GM18867 (cell line): ENCODE data around the gene PROX1.
"Not testable (repeated sequence)": the region's sequence is repeated elsewhere in the genome, so short reads cannot be mapped to it uniquely, and the experiment has no call there.

Source experiments
- ATAC-seq: cut with Tn5 transposase; IDR thresholded peaks from one replicate; pipeline ENCODE4 v1.9.1; 2021; ENCODE audit warnings: mild to moderate bottlenecking, moderate library complexity; ENCODE audit not compliant: unreplicated experiment

PROX1 gene

DNA sequence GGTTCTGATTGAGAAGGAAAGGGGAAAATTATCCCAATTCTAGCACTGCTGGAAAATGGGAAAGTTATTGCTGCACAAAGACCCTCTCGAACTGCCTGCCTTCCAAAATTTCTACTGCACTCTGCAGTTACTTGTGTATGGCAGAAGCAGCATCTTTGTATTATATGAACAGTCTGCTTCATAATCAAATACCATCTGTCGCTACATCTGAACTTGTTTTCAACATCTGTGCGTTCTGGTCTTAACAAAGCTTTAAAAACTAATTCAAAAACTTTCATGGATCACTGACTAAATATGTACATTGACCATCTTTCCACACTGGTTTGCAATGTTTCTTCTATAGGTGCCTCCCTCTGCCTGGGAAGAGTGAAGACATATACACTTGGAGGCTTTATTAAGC, 79.2 kb downstream of the PROX1 start:
- ATAC-seq, result no peak

DNA sequence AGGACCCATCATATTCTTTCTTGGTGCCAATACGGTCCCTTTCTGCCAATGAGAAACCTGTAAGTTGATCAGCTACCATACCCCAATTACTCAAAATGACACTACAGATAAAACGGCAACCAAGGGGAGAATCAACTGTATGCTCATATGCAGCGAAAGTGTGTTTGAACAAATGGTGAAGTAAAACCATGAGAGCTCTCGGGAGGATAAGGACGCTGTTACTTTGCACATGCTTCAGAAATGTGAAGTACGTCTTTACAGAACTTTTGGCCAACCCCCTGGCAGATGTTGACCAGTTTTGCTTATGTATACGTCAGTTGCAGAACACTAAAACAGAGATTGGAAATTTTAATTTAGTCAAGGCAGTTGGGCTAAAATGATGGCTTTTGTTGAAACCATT, 79.6 kb downstream of the PROX1 start:
- ATAC-seq, result no peak

DNA sequence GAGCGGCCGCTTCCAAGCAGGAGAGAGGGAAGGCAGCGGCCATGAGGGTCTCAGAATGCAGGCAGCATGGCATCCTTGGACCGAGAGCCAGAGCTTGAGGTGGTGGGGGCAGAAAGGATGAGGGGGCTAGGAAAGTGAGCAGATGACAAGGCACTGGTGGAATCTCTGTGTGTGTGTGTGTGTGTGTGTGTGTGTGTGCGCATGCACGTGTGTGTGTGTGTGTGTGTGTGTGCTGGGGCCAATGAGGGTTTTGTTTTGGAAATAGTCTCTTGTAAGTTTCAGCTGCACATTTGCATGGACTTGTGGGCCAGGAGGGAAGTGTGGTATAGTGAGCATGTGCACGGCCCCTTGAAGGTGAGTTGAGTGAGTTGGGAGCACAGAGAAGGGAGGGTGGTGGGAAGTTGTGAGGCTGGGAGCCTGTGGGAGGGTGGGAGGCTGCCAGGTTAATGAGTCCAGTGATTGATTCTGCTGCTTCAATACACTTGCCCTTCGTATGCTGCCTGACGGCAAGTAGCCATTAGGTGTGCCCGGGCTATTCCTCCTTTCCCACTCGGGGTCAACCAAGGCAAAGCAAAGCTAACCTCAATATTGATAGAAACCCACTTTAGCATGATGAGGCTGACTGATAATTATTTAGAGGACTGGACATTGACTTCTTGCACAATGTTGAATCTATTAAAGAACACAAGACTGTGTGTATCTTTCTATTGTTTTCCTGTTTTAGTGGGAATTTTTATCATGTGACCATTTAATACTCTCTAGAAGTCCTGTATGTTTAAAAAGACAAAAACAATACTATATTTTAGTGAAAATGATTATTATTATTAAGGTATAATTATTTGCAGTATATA, 80.3 kb downstream of the PROX1 start:
- no peak for ATAC-seq

DNA sequence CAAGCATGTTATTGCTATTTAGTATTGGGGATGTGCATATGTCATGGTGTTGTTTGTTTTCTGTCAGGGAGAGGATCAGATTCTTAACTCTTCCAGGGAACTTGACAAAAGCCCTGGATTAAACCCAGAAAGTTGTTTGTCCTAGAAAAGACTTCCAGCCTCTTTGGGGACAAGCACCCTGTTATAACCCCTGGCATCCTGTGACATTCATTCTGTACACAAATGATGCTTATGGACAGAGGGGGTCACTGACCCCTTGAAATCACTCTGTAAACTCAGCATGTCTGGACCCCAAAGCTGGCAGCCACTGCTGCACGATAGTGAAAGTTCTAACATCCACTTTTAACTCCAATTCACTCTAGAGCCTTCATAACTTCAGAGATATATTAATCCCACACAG, 81.2 kb downstream of the PROX1 start:
- no peak for ATAC-seq

DNA sequence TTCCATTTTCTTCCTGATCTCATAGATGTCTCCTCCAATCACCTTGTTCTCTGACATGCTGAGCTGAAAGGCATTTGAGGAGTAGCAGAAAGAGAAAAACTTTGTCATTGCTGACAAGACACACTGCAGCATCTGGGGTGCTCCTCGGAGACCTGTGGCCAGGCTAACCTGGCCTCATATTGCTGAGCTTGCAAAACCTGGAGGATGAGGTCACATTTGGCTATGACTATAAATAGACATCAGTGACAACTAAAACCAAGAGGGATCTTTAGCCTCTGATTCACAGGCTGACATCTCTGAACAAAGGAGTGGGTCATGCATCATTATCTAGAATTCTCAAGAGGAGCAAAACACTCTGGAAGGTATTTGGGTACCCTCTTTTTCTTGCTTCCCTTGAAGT, 83.7 kb downstream of the PROX1 start:
- ATAC-seq, result no peak

DNA sequence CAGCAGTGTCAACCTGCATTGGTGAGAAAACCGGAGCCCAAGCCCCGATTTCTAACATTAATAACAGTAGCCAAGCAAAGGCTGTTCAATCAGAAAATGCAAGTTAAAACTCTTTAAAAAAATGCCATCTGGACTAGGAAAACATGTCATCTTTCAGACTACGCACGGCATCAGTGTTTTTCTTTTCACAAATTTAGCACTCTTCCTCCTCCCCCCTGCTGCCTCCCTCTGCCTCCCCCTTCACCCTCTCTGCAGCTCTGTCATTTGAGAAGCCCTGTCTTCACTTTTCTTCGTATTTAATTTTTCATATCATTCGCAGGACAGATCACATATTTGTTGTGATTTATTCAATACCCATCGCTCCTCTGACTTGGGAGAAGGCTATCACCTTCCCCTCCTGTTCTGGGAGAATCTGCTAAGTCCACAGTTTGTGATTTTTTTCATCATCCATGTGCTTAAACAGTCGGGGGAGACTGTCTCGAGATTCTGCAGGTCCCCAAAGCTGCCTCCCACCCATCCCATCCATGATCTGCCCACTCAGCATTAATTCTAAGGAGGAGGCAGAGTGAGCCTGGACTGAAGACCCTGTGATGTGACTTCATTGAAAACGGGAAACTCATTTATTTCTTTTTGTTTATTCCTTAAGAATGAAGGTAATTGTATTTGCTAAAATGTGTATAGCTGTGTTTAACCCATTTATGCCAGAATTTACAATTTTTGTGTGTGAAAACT, 84.8 kb downstream of the PROX1 start:
- no peak for ATAC-seq

DNA sequence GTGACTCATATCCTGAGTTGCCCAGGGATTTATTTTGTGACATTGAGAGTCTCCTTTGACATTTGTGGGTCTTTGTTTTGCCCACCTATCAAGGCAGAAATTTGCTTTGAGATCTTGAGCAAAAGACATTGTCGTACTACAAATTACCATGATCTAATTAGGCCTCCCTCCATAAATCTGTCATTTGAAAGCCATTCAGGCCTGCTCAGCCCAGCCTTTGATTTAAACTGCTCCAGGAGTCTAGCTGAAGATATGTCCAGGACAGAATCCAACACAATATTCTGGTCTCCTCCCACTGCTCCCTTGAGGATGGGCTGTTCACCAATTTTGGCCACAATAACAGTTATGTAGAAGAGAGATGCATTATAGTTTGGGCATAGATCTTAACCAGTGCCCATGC, 86.7 kb downstream of the PROX1 start:
- no peak for ATAC-seq

DNA sequence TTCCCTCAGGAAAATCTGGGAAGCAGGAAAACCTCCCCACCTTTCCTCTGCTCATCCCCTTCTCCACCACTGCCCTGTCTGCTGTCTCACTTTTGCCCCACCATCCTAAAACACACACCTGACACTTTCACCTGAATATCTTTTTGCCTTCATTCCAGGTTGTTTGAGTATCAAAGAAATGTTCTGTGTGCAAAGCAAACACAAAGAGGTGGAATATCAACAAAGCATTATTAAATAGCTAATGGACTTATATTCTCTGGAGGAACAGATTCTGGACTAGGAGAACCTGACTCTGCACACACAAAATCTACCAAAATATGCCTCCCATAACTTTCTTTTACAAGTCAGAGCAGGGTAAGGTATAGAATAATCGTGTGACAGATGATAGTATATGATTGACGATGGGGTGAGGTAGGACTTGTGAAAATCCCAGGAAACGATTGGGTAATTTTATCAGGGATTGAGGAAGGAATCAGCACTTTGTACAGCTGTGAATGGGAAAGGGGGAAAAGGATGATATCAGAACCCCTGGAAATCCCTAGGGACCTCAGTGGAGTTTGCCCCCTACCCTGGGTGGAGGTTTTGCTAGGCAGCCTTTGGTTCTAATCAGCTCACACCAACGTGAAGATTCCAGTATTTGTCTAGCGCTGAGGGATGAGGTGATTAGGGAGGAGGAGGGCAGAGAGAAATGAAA, 87.7 kb downstream of the PROX1 start:
- no peak for ATAC-seq

DNA sequence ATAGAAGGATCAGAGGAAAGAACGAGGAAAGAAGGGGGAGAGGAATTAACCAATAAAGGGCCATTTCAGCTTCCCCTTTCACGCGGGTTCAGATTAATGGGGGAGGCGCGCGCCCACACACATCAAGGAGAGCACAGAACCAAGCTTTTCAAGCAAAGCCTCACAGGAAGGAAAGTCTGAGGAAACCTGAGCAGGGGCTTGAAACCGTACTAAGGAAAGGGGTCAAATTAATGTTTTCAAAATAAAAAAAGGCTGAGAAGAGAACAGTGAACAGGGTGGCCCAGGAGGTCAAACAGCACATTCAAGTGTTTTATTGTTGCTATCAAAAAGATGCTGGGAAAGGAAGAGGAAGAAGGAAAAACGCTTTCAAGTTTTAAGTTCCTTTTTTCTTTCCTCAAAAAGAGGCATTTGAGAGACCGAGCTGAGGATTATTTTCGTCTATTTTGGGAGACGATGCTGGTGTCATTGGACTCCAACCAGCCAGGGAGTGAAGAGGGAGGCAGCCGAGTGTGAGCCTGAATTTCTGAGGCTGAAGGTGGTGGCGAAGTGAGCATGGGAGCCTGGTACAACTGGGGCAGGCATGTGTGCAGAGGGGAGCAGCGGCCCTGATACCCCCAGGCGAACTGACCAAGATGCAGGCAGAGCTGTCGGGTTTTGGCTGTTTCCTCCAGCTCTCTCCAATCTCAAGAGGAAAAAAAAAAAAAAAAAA, 88.4 kb downstream of the PROX1 start:
- ATAC-seq, result no peak

DNA sequence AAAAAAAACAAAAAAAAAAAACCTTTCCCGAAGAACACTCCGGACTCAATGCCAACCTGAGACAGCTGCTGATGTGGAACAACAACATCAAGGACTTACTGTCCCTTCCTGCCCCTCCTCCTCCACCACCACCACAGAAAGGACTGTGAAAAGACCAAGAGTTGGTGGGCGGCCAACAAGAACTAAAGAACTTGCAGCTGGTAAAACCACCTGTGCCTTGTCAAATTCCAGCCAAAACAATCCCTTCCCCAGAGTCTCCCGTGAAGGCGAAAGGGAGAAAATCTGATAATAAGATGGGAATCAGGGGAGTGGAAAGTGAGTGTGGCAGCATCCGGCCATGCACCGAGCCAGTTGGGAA, 88.9 kb downstream of the PROX1 start:
- ATAC-seq, result no peak

DNA sequence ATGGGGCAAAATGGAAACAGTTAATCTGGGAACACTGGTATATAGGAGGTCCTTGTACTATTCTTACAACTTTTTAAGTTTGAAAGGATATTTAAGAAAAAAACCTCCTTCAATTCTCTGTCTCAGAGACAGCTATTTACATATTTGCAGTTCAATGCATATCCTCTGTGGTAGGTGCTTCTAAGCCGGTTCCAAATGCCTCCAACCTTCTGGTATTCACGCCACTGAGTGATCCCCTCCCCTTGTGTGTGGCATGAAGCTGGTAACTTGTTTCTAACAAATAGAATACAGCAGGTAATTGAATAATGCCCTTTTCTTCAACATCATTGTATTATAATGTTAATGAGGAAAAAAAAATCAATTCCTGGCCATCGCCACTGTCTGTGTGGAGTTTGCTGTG, 91.2 kb downstream of the PROX1 start:
- no peak for ATAC-seq

DNA sequence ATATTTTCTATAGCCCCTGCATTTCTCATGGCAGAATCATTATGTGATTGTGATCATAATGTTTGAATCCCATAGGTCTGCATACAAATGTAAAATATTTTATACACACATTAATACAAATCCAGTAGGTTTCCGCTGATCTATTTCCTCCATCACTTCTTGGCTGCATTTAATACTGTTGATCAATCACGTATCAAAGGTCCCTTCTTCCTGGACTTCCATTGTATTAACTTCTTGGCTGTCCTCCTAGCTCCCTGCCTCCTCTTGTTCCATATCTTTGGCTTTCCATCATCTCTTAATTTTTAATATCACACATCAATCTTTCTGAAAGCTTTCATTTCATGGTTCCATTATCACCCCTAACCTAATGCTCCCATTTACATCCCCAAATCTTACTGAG, 97.6 kb downstream of the PROX1 start:
- no peak for ATAC-seq

DNA sequence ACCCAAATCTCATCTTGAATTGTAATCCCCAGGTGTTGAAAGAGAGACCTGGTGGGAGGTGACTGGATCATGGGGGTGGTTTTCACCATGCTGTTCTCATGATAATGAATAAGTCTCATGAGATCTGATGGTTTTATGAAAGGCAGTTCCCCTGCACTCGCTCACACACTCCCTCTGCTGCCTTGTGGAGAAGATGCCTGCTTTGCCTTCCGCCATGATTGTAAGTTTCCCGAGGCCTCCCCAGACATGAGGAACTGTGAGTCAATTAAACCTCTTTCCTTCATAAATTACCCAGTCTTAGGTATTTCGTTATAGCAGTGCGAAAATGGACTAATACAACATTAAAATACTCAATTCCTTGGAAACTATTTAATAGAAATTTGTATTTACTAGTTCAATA, 99.2 kb downstream of the PROX1 start:
- no peak for ATAC-seq

DNA sequence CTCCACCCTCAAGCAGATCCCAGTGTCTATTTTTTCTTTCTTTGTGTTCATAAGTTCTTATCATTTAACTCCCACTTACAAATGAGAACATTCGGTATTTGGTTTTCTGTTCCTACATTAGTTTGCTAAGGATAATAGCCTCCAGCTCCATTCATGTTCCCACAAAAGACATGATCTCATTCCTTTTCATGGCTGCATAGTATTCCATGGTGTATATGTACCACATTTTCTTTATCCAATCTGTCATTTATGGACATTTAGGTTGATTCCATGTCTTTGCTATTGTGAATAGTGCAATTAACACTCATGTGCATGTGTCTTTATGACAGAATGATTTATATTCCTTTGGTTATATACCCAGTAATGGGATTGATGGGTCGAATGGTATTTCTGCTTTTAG, 101.2 kb downstream of the PROX1 start:
- not testable (repeated sequence) for ATAC-seq
